Inferior parietal cortex (tissue), 1 donor: ENCODE results near the gene PBRM1.
"Not testable (repeated sequence)": the region's sequence is repeated elsewhere in the genome, so short reads cannot be mapped to it uniquely, and the experiment has no call there.

Source experiments
- DNase-seq: peaks from one replicate; pipeline ENCODE4 v3.0.0-alpha.2; 2016; ENCODE audit errors: extremely low spot score

PBRM1 gene

GRCh38 chr3:52685709-52686691 lies at the start of gene PBRM1, which contains the start of gene GNL3:
PBRM1 (minus strand) TSS chr3:52685913.
GNL3 (plus strand) TSS chr3:52686032; CDS start chr3:52686093, 61 bp downstream.
- peak; percentile 96 for DNase-seq

GRCh38 chr3:52733256-52733891 lies 47.7 kb upstream of the PBRM1 start:
- no peak for DNase-seq

- no peak for DNase-seq
Observed at GRCh38 chr3:52731590-52731989, 45.9 kb upstream of the PBRM1 start.

GRCh38 chr3:52730681-52731080 lies 45.0 kb upstream of the PBRM1 start:
- no peak for DNase-seq

GRCh38 chr3:52728753-52729152 lies 43.0 kb upstream of the PBRM1 start:
- DNase-seq = not testable (repeated sequence)

GRCh38 chr3:52724511-52724910 lies 38.8 kb upstream of the PBRM1 start:
- no peak for DNase-seq

- DNase-seq = no peak
Observed at GRCh38 chr3:52723935-52724334, 38.2 kb upstream of the PBRM1 start.

- no peak for DNase-seq
Observed at GRCh38 chr3:52722491-52722890, 36.8 kb upstream of the PBRM1 start.

GRCh38 chr3:52721730-52722008 lies 36.0 kb upstream of the PBRM1 start:
- no peak for DNase-seq

GRCh38 chr3:52721002-52721729 lies 35.5 kb upstream of the PBRM1 start:
- no peak for DNase-seq

- DNase-seq = no peak
Observed at GRCh38 chr3:52719618-52720017, 33.9 kb upstream of the PBRM1 start.

GRCh38 chr3:52715714-52716305 lies 30.1 kb upstream of the PBRM1 start:
- no peak for DNase-seq

GRCh38 chr3:52714335-52715302 lies 28.9 kb upstream of the PBRM1 start:
- no peak for DNase-seq

- no peak for DNase-seq
Observed at GRCh38 chr3:52712291-52713212, 26.8 kb upstream of the PBRM1 start.

GRCh38 chr3:52710512-52710911 lies 24.8 kb upstream of the PBRM1 start:
- no peak for DNase-seq

- no peak for DNase-seq
Observed at GRCh38 chr3:52707585-52707984, 21.9 kb upstream of the PBRM1 start.

GRCh38 chr3:52705688-52706686 lies 20.3 kb upstream of the PBRM1 start, which contains the start of the genes GLT8D1 and SPCS1:
GLT8D1 (minus strand) TSS chr3:52705791; CDS start chr3:52700460, 5,331 bp downstream.
SPCS1 (plus strand) TSS chr3:52706106; CDS start chr3:52706247, 141 bp downstream.
- DNase-seq = peak; percentile 89

- DNase-seq = no peak
Observed at GRCh38 chr3:52705438-52705687, 19.6 kb upstream of the PBRM1 start.
